Nephron progenitor cell (in vitro differentiated cells): Measurements from ENCODE around the gene PRICKLE2.
A peak's percentile ranks its signal among the peaks of the same experiment; 100 is the strongest.

Source experiments
- DNase-seq: peaks from one replicate; pipeline ENCODE4 v3.0.0; 2021
- H3K27ac Mint-ChIP-seq: 2 replicates; pipeline ENCODE4 v1.8.0; 2021; ENCODE audit warnings: mild to moderate bottlenecking, moderate library complexity, mixed read lengths
- H3K27me3 Mint-ChIP-seq: 2 replicates; pipeline ENCODE4 v1.8.0; 2021; ENCODE audit warnings: mild to moderate bottlenecking, low read depth, mixed read lengths; ENCODE audit not compliant: poor library complexity
- H3K36me3 Mint-ChIP-seq: 2 replicates; pipeline ENCODE4 v1.8.0; 2021; ENCODE audit warnings: low read depth, mixed read lengths
- H3K4me1 Mint-ChIP-seq: 2 replicates; pipeline ENCODE4 v1.8.0; 2021; ENCODE audit warnings: mixed read lengths
- H3K4me3 Mint-ChIP-seq: 2 replicates; pipeline ENCODE4 v1.8.0; 2021; ENCODE audit warnings: mild to moderate bottlenecking, moderate library complexity, mixed read lengths
- H3K9me3 Mint-ChIP-seq: 2 replicates; pipeline ENCODE4 v1.8.0; 2021; ENCODE audit warnings: mild to moderate bottlenecking, moderate library complexity, mixed read lengths
- CTCF ChIP-seq: fragments of 200-600 bp; sonication (generic); IDR thresholded peaks from 2 replicates; pipeline ENCODE4 v1.5.0; 2021; ENCODE audit warnings: antibody characterized with exemption

The PRICKLE2 gene

DNA sequence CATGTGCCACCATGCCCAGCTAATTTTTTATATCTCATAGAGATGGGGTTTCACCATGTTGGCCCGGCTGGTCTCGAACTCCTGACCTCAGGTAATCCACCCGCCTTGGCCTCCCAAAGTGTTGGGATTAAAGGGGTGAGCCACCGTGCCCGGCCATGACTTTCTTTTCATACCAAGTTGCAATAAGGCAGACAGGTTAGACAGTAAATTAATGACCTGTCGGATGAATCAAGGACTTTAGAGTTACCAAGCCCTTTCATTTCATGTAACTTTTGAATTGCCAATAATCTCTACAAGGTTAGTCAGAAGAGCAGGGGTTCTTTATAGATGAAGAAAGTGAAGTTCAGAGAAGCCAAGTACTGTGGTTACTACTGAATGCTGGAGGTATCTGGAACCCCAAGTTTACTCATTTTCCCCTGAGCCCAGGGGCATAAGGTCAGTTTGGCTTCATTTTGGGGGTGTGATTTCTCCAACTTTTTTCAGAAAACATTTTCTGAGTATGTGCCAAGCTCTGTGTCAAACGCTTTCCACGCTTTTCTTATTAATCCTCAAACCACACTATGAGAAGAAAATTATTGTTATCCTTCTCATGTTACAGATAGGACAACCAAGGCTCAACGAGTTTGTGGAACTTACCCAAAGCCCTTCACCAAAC lies 11.9 kb downstream of the PRICKLE2 start:
- DNase-seq, result no peak
- no peak overlapping the region for H3K27ac Mint-ChIP-seq
- TF ChIP-seq CTCF, result no peak
- H3K36me3 Mint-ChIP-seq, result peaks cover 7% of the 10 kb centered on the region
- H3K9me3 Mint-ChIP-seq, result no peaks in the 10 kb centered on the region
- no peaks in the 10 kb centered on the region for H3K27me3 Mint-ChIP-seq
- H3K4me1 Mint-ChIP-seq, result peaks cover 38% of the 10 kb centered on the region
- H3K4me3 Mint-ChIP-seq, result no peak overlapping the region

GRCh38 chr3:64209866-64210621 lies 15.2 kb downstream of the PRICKLE2 start:
- Mint-ChIP-seq H3K27me3 (no peaks in the 10 kb centered on the region), H3K4me3 (no peak overlapping the region), H3K9me3 (no peaks in the 10 kb centered on the region), H3K27ac (no peak overlapping the region), H3K4me1 (peaks cover 23% of the 10 kb centered on the region), H3K36me3 (peaks cover 7% of the 10 kb centered on the region)
- no peak for TF ChIP-seq CTCF
- no peak for DNase-seq

DNA sequence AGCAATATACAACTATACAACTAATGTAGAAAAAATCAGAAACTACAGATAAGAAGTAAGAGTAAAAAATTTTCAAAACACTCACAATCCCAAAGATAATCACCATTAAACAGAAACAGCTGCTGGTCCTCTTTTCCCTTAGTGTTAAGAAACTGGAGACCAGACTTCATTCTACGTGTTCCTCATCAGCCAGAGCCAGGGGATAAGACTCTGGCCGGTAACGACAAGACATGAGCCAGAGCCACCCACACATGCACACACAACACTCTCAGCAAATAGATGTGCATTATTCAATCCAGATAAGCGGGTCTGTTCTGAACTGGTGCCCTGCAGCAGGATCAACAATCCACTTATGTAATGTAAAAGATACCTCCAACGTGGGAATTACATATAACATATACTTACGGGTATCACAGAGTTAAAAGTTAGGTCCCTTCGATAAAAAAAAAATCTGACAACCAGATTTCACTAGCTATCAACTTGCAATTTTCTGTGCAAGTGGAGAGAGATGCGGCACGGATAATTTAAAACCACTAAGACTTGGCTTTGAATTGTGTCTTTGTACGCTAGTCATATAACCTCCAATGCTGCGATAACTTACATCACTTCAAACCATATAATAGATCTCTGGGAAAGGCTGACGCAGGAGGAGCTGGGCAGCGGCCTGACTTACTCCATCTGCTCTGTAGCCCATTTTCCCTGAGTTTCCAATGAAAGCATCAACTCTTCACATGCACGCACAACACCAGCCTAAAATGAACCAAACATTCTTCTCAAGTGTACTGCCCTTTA lies 17.8 kb downstream of the PRICKLE2 start:
- no peaks in the 10 kb centered on the region for H3K27me3 Mint-ChIP-seq
- H3K4me1 Mint-ChIP-seq, result peaks cover 27% of the 10 kb centered on the region
- no peak for DNase-seq
- peak overlapping the region; percentile 15 for H3K27ac Mint-ChIP-seq
- no peak for TF ChIP-seq CTCF
- no peaks in the 10 kb centered on the region for H3K9me3 Mint-ChIP-seq
- H3K4me3 Mint-ChIP-seq, result no peak overlapping the region
- H3K36me3 Mint-ChIP-seq, result peaks cover 12% of the 10 kb centered on the region

GRCh38 chr3:64203969-64204908 lies 21.0 kb downstream of the PRICKLE2 start:
- no peak for DNase-seq
- Mint-ChIP-seq H3K36me3 (peaks cover 27% of the 10 kb centered on the region), H3K9me3 (peaks cover 4% of the 10 kb centered on the region), H3K4me1 (peaks cover 27% of the 10 kb centered on the region), H3K4me3 (no peak overlapping the region), H3K27ac (peak overlapping the region; percentile 53), H3K27me3 (no peaks in the 10 kb centered on the region)
- TF ChIP-seq CTCF, result no peak

GRCh38 chr3:64203216-64203615 lies 22.1 kb downstream of the PRICKLE2 start:
- TF ChIP-seq CTCF, result no peak
- Mint-ChIP-seq H3K36me3 (peaks cover 38% of the 10 kb centered on the region), H3K4me1 (peaks cover 27% of the 10 kb centered on the region), H3K4me3 (no peak overlapping the region), H3K9me3 (peaks cover 9% of the 10 kb centered on the region), H3K27ac (peak overlapping the region; percentile 62), H3K27me3 (no peaks in the 10 kb centered on the region)
- DNase-seq, result no peak
